OCI-LY1 (cell line): ENCODE results near the gene MUC12.
"Not testable (repeated sequence)": the region's sequence is repeated elsewhere in the genome, so short reads cannot be mapped to it uniquely, and the experiment has no call there.

Experiments used
- EZH2 ChIP-seq: fragments of 200-600 bp; sonication (generic), shearing (Covaris generic); IDR thresholded peaks from 2 replicates; pipeline ENCODE4 v1.8.0; 2017; ENCODE audit warnings: borderline replicate concordance, mixed run types, mild to moderate bottlenecking, antibody characterized with exemption, low read length, moderate library complexity, mixed read lengths
- TF ChIP-seq, protein P1 (sequence below): fragments of 200-600 bp; sonication (generic), shearing (Covaris generic); IDR thresholded peaks from 2 replicates; pipeline ENCODE4 v1.5.1; 2017; ENCODE audit warnings: mild to moderate bottlenecking, antibody characterized with exemption, low read length, moderate library complexity, mixed read lengths

DNA sequence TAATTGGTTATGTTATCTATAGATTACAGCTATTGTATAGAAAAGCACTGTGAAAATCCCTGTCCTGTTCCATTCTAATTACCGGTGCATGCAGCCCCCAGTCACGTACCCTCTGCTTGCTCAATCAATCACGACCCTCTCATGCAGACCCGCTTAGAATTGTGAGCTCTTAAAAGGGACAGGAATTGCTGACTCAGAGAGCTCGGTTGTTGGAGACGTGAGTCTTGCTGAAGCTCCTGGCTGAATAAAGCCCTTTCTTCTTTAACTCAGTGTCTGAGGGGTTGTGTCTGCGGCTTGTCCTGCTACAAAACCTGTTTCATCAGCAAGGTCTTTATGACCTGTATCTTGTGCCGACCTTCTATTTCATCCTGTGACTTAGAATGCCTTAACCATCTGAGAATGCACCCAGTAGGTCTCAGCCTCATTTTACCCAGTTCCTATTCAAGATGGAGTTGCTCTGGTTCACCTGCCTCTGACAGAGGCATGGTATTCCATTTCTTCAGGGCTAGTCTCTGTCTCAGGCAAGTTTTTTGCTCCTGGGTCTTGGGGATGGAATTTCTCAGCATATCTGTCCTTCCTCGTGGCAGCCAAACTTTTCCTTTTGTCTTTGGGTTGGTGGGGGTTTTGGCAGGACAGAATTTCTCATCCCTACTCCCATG lies 49.5 kb upstream of the MUC12 start:
- TF ChIP-seq, protein P1, sequence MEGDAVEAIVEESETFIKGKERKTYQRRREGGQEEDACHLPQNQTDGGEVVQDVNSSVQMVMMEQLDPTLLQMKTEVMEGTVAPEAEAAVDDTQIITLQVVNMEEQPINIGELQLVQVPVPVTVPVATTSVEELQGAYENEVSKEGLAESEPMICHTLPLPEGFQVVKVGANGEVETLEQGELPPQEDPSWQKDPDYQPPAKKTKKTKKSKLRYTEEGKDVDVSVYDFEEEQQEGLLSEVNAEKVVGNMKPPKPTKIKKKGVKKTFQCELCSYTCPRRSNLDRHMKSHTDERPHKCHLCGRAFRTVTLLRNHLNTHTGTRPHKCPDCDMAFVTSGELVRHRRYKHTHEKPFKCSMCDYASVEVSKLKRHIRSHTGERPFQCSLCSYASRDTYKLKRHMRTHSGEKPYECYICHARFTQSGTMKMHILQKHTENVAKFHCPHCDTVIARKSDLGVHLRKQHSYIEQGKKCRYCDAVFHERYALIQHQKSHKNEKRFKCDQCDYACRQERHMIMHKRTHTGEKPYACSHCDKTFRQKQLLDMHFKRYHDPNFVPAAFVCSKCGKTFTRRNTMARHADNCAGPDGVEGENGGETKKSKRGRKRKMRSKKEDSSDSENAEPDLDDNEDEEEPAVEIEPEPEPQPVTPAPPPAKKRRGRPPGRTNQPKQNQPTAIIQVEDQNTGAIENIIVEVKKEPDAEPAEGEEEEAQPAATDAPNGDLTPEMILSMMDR: not testable (repeated sequence)
- not testable (repeated sequence) for TF ChIP-seq EZH2
